MM.1S (cell line): Measurements from ENCODE around the gene SCAI.

Experiments used
- CTCF ChIP-seq: fragments of 300-600 bp; sonication (generic); IDR thresholded peaks from 2 replicates; pipeline ENCODE4 v1.5.1; 2016; ENCODE audit warnings: antibody characterized with exemption, low read length, mixed read lengths
- EZH2 ChIP-seq: fragments of 300-600 bp; sonication (generic); optimal IDR thresholded peaks from 2 replicates; pipeline ENCODE3; 2017; ENCODE audit warnings: low read depth, mild to moderate bottlenecking, antibody characterized with exemption, low read length, mixed read lengths

- TF ChIP-seq CTCF (no peak), EZH2 (no peak)
These were observed 8.4 kb upstream of the SCAI start for GRCh38 chr9:125151730-125152129.
